Activated T-cell treated with anti-CD3 and anti-CD28 coated beads, Interleukin-2, amount 50 U/mL, for 72 hours (primary cell): ENCODE measurements around the gene ABCC6. TPM values are rescaled to one million over a fixed set of nuclear protein-coding genes. Genes with fewer than 3 reads are reported as not detected.
"Not testable (repeated sequence)": the region's sequence is repeated elsewhere in the genome, so short reads cannot be mapped to it uniquely, and the experiment has no call there.

Experiments used
- ATAC-seq, 2 donors: fragments of 150-1000 bp; cut with Tn5 transposase; replicated peaks in 1 of 2; 2 replicates each; pipeline ENCODE4 v1.10.0; 2021; ENCODE audit warnings: moderate library complexity in 2 of 2, mild to moderate bottlenecking in 1 of 2
- DNase-seq, 2 donors: peaks; one replicate each; pipeline ENCODE4 v3.0.0; 2021 to 2022; ENCODE audit warnings: mixed read lengths in 1 of 2
- H3K27ac Mint-ChIP-seq: one replicate; pipeline ENCODE4 v1.8.0; 2022; ENCODE audit warnings: mild to moderate bottlenecking, moderate library complexity, mixed read lengths
- H3K27me3 Mint-ChIP-seq: one replicate; pipeline ENCODE4 v1.8.0; 2022; ENCODE audit warnings: low read depth, mixed read lengths
- H3K36me3 Mint-ChIP-seq, 2 donors: one replicate each; pipeline ENCODE4 v1.8.0; 2022; ENCODE audit warnings: mixed read lengths in 2 of 2, mild to moderate bottlenecking in 1 of 2; ENCODE audit not compliant: insufficient read depth in 2 of 2
- H3K4me1 Mint-ChIP-seq: one replicate; pipeline ENCODE4 v1.8.0; 2022; ENCODE audit warnings: low read depth, mixed read lengths
- H3K4me3 Mint-ChIP-seq, 2 donors: one replicate each; pipeline ENCODE4 v1.8.0; 2022; ENCODE audit warnings: mild to moderate bottlenecking in 2 of 2, mixed read lengths in 2 of 2, moderate library complexity in 2 of 2
- H3K9me3 Mint-ChIP-seq, 2 donors: one replicate each; pipeline ENCODE4 v1.8.0; 2022; ENCODE audit warnings: mixed read lengths in 2 of 2
- total RNA-seq, 2 donors: library from RNA; stranded (reverse); gene quantifications; one replicate each; pipeline ENCODE4 v1.2.3, GENCODE V29; 2022

The ABCC6 gene
- total RNA-seq, 2 donors from 2014 or later, result not detected

GRCh38 chr16:16104804-16105141 is 118.5 kb downstream of the ABCC6 start:
- not testable (repeated sequence) for DNase-seq, H3K27ac Mint-ChIP-seq, H3K4me3 Mint-ChIP-seq, H3K4me1 Mint-ChIP-seq, H3K9me3 Mint-ChIP-seq, H3K27me3 Mint-ChIP-seq, ATAC-seq
- H3K36me3 Mint-ChIP-seq, result peaks cover 8 to 19% of the 10 kb centered on the region in 2 donors

- DNase-seq, ATAC-seq, H3K4me1 Mint-ChIP-seq, H3K9me3 Mint-ChIP-seq, H3K27ac Mint-ChIP-seq, H3K27me3 Mint-ChIP-seq, H3K4me3 Mint-ChIP-seq: not testable (repeated sequence)
- H3K36me3 Mint-ChIP-seq, result peaks cover 8 to 20% of the 10 kb centered on the region in 2 donors
Measured at GRCh38 chr16:16104132-16104803, 119.0 kb downstream of the ABCC6 start.

- H3K27ac Mint-ChIP-seq, result no peak overlapping the region
- no peak for DNase-seq
- no peaks in the 10 kb centered on the region for H3K4me1 Mint-ChIP-seq
- no peaks in the 10 kb centered on the region for H3K9me3 Mint-ChIP-seq
- no peak for ATAC-seq
- no peaks in the 10 kb centered on the region for H3K27me3 Mint-ChIP-seq
- peaks cover 8 to 21% of the 10 kb centered on the region in 2 donors for H3K36me3 Mint-ChIP-seq
- no peak overlapping the region for H3K4me3 Mint-ChIP-seq
Measured at GRCh38 chr16:16102738-16103137, 120.6 kb downstream of the ABCC6 start.

GRCh38 chr16:16101585-16101984 is 121.7 kb downstream of the ABCC6 start:
- Mint-ChIP-seq H3K9me3 (no peaks in the 10 kb centered on the region), H3K36me3 (peaks cover 8 to 21% of the 10 kb centered on the region in 2 donors), H3K4me3 (no peak overlapping the region), H3K4me1 (no peaks in the 10 kb centered on the region), H3K27ac (no peak overlapping the region), H3K27me3 (no peaks in the 10 kb centered on the region)
- DNase-seq (no peak), ATAC-seq (no peak)

GRCh38 chr16:16100631-16101030 is 122.7 kb downstream of the ABCC6 start:
- H3K27me3 Mint-ChIP-seq, result no peaks in the 10 kb centered on the region
- H3K27ac Mint-ChIP-seq, result no peak overlapping the region
- H3K36me3 Mint-ChIP-seq, result peaks cover 8 to 25% of the 10 kb centered on the region in 2 donors
- DNase-seq (no peak), ATAC-seq (no peak)
- no peaks in the 10 kb centered on the region for H3K4me1 Mint-ChIP-seq
- no peaks in the 10 kb centered on the region for H3K9me3 Mint-ChIP-seq
- no peak overlapping the region for H3K4me3 Mint-ChIP-seq

- peak overlapping the region; percentile 73 for H3K27ac Mint-ChIP-seq
Measured at GRCh38 chr16:16099320-16099719, 124.0 kb downstream of the ABCC6 start.

More at GRCh38 chr16:16099320-16099719, 124.0 kb downstream of the ABCC6 start:
- ATAC-seq, result no peak
- Mint-ChIP-seq H3K27me3 (no peaks in the 10 kb centered on the region), H3K36me3 (peaks cover 8 to 25% of the 10 kb centered on the region in 2 donors), H3K4me1 (no peaks in the 10 kb centered on the region), H3K4me3 (no peak overlapping the region), H3K9me3 (no peaks in the 10 kb centered on the region)
- DNase-seq, result no peak

Other genes starting within 250 kb of the ABCC6 start
- 10 to 100 TPM; 28.6 to 29.2 TPM for gene NOMO3, start 9.0 kb upstream of the ABCC6 start, total RNA-seq
- 1 to 10 TPM; 4.2 to 4.3 TPM for gene NPIPA7, start 155.6 kb upstream of the ABCC6 start, total RNA-seq